Stimulated activated effector memory CD8-positive, alpha-beta T cell treated with anti-CD3 and anti-CD28 coated beads, Interleukin-12 subunit alpha, Interleukin-12 subunit beta, amount 100 ng/mL, for 72 hours (primary cell): ENCODE measurements around the gene PSMA4.

ENCODE experiments used
- ATAC-seq: fragments of 150-1000 bp; cut with Tn5 transposase; 2 replicates; pipeline ENCODE4 v1.10.0; 2021
- DNase-seq, 2 donors: peaks; one replicate each; pipeline ENCODE4 v3.0.0; 2021 to 2022; ENCODE audit warnings: low spot score in 2 of 2
- H3K27ac Mint-ChIP-seq: one replicate; pipeline ENCODE4 v1.8.0; 2022; ENCODE audit warnings: mild to moderate bottlenecking, mixed read lengths
- H3K36me3 Mint-ChIP-seq: one replicate; pipeline ENCODE4 v1.8.0; 2022; ENCODE audit warnings: mild to moderate bottlenecking, mixed read lengths
- H3K4me1 Mint-ChIP-seq: one replicate; pipeline ENCODE4 v1.8.0; 2022; ENCODE audit warnings: mixed read lengths
- H3K4me3 Mint-ChIP-seq: one replicate; pipeline ENCODE4 v1.8.0; 2022; ENCODE audit warnings: mild to moderate bottlenecking, mixed read lengths
- H3K9me3 Mint-ChIP-seq: one replicate; pipeline ENCODE4 v1.8.0; 2022; ENCODE audit warnings: mixed read lengths

The PSMA4 gene

GRCh38 chr15:78567531-78567930 lies 27.3 kb downstream of the PSMA4 start:
- Mint-ChIP-seq H3K4me3 (no peak overlapping the region), H3K4me1 (peaks cover 23% of the 10 kb centered on the region), H3K36me3 (no peaks in the 10 kb centered on the region), H3K27ac (no peak overlapping the region), H3K9me3 (no peaks in the 10 kb centered on the region)
- DNase-seq (no peak), ATAC-seq (no peak)

- H3K9me3 Mint-ChIP-seq = no peaks in the 10 kb centered on the region
- no peak overlapping the region for H3K4me3 Mint-ChIP-seq
- H3K36me3 Mint-ChIP-seq = no peaks in the 10 kb centered on the region
- H3K27ac Mint-ChIP-seq = no peak overlapping the region
- ATAC-seq (no peak), DNase-seq (no peak)
- H3K4me1 Mint-ChIP-seq = peaks cover 15% of the 10 kb centered on the region
Observed at GRCh38 chr15:78570710-78571109, 30.5 kb downstream of the PSMA4 start.

- H3K36me3 Mint-ChIP-seq = no peaks in the 10 kb centered on the region
- H3K4me1 Mint-ChIP-seq = peaks cover 11% of the 10 kb centered on the region
- no peak overlapping the region for H3K4me3 Mint-ChIP-seq
- no peak overlapping the region for H3K27ac Mint-ChIP-seq
- ATAC-seq (no peak), DNase-seq (no peak)
- no peaks in the 10 kb centered on the region for H3K9me3 Mint-ChIP-seq
Observed at GRCh38 chr15:78571382-78571781, 31.1 kb downstream of the PSMA4 start.

- Mint-ChIP-seq H3K36me3 (no peaks in the 10 kb centered on the region), H3K4me1 (no peaks in the 10 kb centered on the region), H3K27ac (no peak overlapping the region), H3K4me3 (no peak overlapping the region), H3K9me3 (no peaks in the 10 kb centered on the region)
- no peak for ATAC-seq
- no peak for DNase-seq
Observed at GRCh38 chr15:78573416-78573815, 33.2 kb downstream of the PSMA4 start.

- Mint-ChIP-seq H3K4me3 (no peak overlapping the region), H3K27ac (no peak overlapping the region), H3K9me3 (no peaks in the 10 kb centered on the region), H3K4me1 (no peaks in the 10 kb centered on the region), H3K36me3 (no peaks in the 10 kb centered on the region)
- DNase-seq (no peak), ATAC-seq (no peak)
Observed at GRCh38 chr15:78574944-78575343, 34.7 kb downstream of the PSMA4 start.

- Mint-ChIP-seq H3K27ac (no peak overlapping the region), H3K4me1 (no peaks in the 10 kb centered on the region)
Observed at GRCh38 chr15:78597583-78597982, 57.3 kb downstream of the PSMA4 start.

GRCh38 chr15:78598348-78598747 lies 58.1 kb downstream of the PSMA4 start:
- Mint-ChIP-seq H3K36me3 (no peaks in the 10 kb centered on the region), H3K9me3 (no peaks in the 10 kb centered on the region), H3K4me1 (no peaks in the 10 kb centered on the region), H3K27ac (no peak overlapping the region), H3K4me3 (no peak overlapping the region)
- ATAC-seq (no peak), DNase-seq (no peak)

More at GRCh38 chr15:78597583-78597982, 57.3 kb downstream of the PSMA4 start:
- no peaks in the 10 kb centered on the region for H3K9me3 Mint-ChIP-seq
- DNase-seq (no peak), ATAC-seq (no peak)
- no peak overlapping the region for H3K4me3 Mint-ChIP-seq
- no peaks in the 10 kb centered on the region for H3K36me3 Mint-ChIP-seq

GRCh38 chr15:78599189-78599588 lies 58.9 kb downstream of the PSMA4 start:
- no peaks in the 10 kb centered on the region for H3K4me1 Mint-ChIP-seq
- no peak for ATAC-seq

More at GRCh38 chr15:78599189-78599588, 58.9 kb downstream of the PSMA4 start:
- Mint-ChIP-seq H3K36me3 (no peaks in the 10 kb centered on the region), H3K9me3 (no peaks in the 10 kb centered on the region), H3K27ac (no peak overlapping the region), H3K4me3 (no peak overlapping the region)
- no peak for DNase-seq
